Measurements from ENCODE around the gene PTPRG.

PTPRG gene

DNA sequence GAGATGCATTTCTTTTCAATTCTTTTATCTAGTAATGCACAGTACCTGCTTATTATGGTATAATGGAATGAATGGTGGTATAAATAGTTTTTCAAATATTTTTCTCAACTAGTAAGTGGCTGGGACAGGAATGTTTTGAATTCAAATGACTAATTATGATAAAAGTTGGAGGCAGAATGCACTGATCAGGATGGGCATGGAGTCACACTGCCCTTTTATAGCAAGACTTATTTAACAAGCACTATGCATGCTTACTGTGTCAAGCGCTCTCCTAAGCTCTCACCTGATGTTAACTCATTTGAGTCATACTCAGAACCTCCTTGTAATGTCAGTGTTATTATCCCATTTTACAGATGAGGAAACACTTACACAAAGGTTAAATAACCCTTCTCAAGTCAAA lies 590.2 kb downstream of the PTPRG start:
- no peaks in the 10 kb centered on the region for H3K27me3 Mint-ChIP-seq
- H3K4me3 Mint-ChIP-seq, result no peak overlapping the region
- no peaks in the 10 kb centered on the region for H3K9me3 Mint-ChIP-seq
- ATAC-seq, result no peak
- H3K4me1 Mint-ChIP-seq, result no peaks in the 10 kb centered on the region
- no peaks in the 10 kb centered on the region for H3K36me3 Mint-ChIP-seq (ENCODE audit: low read depth)
- no peak for DNase-seq
- H3K27ac Mint-ChIP-seq, result no peak overlapping the region

DNA sequence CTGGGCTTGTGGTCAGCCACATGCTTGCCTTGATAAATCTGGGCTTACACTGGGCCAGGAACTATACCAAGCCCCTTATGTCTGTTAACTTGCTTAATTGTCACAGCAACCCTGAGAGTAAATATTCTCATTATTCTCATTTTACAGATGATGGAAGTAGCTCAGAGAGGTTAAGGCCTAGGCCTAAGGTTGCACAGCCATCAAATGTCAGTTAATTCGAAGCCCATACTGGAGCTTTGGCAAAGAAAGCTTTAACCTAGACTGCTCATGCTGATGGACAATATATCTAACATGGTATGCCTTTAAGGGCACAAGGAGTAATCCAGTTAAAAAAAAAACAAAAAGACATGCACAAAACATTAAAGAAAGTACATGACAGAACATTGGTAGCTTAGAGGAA lies 591.9 kb downstream of the PTPRG start:
- DNase-seq, result no peak
- no peak for ATAC-seq
- no peaks in the 10 kb centered on the region for H3K9me3 Mint-ChIP-seq
- no peaks in the 10 kb centered on the region for H3K27me3 Mint-ChIP-seq
- no peaks in the 10 kb centered on the region for H3K36me3 Mint-ChIP-seq (ENCODE audit: low read depth)
- H3K4me3 Mint-ChIP-seq, result no peak overlapping the region
- no peaks in the 10 kb centered on the region for H3K4me1 Mint-ChIP-seq
- H3K27ac Mint-ChIP-seq, result no peak overlapping the region

DNA sequence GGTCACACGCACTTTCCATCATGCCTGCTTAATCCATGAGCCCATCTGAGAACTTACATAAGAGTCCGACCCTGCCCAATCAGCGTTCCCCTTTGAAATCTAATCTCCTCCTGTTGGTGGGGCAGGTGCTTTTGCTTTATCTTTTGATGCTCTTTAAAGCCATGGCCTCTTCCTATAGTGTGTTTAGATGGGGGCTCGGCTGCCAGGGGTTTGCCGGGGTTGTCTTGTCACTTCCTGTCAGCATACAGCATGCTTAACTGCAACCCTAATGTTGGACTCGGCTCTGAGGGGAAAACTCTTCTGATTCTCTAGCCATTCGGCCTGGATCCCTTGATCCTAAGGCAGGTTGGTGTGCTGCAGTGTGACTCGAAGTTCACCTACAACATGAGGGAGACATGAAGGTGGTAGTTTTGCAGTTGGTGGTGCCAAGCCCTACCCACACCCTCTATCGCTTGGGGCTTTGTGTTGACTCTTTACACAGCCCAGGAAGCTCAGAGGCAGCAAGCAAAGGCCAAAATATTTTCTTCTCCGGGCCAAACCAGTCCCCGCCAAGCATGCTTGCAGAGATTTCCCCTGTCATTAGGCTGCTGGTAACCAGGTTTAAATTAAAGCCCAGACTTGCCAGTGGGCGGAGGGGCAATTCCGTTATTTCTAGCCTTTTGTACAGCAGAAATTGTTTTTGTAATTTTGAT lies 593.2 kb downstream of the PTPRG start:
- ATAC-seq (no peak), DNase-seq (no peak)
- Mint-ChIP-seq H3K27ac (no peak overlapping the region), H3K27me3 (no peaks in the 10 kb centered on the region), H3K4me1 (no peaks in the 10 kb centered on the region), H3K4me3 (no peak overlapping the region), H3K9me3 (no peaks in the 10 kb centered on the region), H3K36me3 (ENCODE audit: low read depth) (no peaks in the 10 kb centered on the region)

DNA sequence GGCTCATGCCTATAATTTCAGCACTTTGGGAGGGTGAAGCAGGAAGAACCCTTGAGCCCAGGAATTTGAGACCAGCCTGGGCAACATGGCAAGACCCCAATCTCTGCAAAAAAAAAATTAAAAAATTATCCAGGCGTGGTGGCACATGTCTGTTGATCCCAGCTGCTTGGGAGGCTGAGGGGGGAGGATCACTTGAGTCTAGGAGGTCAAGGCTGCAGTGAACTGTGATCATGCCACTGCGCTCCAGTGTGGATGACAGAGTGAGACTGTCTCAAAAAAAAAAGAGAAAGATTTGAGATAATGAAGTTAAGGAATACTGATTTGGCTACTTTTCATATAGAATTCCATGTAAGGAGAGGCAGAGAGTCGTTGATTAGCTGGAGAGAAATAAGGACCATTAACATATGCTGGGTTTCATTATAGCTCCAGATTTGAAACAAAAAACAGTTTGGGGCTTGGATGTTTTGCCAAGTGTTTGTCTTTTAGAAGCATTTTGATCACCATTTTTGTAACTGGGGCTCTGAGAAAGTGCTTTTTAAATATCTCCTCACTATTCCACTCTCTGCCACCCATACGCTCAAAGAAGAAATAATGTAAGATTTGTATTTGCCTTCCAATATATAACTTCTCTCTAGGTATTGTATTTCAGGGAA lies 597.8 kb downstream of the PTPRG start:
- no peak for DNase-seq
- Mint-ChIP-seq H3K27ac (no peak overlapping the region), H3K4me3 (no peak overlapping the region), H3K4me1 (no peaks in the 10 kb centered on the region), H3K27me3 (no peaks in the 10 kb centered on the region), H3K9me3 (no peaks in the 10 kb centered on the region), H3K36me3 (ENCODE audit: low read depth) (no peaks in the 10 kb centered on the region)
- no peak for ATAC-seq

DNA sequence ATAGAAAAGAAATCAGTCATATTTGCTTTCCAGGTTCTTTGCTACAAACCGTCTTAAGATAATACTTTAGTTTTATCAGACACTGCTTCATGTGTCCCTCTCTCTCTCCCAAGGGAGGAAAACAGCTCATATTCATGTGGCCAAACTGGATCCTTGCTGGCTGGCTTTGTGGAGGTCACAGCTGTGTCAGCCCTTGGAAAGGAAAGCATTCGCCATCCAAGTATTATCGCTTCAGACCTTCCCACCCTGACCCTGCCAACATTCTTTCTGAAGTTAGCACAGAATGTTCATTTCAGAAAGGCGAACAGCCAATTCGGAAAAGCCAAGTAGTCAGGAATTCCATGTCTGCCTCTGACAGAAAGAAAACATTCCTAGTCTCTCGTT lies 598.3 kb downstream of the PTPRG start:
- ATAC-seq, result no peak
- Mint-ChIP-seq H3K27me3 (no peaks in the 10 kb centered on the region), H3K4me1 (no peaks in the 10 kb centered on the region), H3K9me3 (no peaks in the 10 kb centered on the region), H3K27ac (no peak overlapping the region), H3K36me3 (ENCODE audit: low read depth) (no peaks in the 10 kb centered on the region), H3K4me3 (no peak overlapping the region)
- no peak for DNase-seq

DNA sequence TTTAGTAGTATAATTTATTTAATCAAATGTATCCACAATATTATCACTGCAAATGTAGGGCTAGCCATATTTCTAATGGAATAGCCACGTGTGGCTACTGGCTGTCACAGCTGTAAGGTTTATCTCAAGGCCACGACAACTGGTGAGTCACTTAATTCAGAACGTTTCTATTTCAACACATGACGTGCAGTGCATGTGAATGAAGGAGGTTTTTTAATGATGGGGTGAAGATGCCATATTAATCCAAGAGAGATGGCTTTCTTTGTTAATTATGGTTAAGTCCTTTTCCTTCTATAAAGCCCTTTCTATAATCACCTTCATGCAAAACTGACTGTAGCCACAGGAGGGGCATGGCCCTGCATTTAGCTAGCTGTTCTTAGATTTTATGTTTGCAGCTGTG lies 600.0 kb downstream of the PTPRG start:
- Mint-ChIP-seq H3K9me3 (no peaks in the 10 kb centered on the region), H3K36me3 (ENCODE audit: low read depth) (no peaks in the 10 kb centered on the region), H3K27ac (no peak overlapping the region), H3K4me1 (no peaks in the 10 kb centered on the region), H3K27me3 (no peaks in the 10 kb centered on the region), H3K4me3 (no peak overlapping the region)
- DNase-seq, result no peak
- no peak for ATAC-seq

DNA sequence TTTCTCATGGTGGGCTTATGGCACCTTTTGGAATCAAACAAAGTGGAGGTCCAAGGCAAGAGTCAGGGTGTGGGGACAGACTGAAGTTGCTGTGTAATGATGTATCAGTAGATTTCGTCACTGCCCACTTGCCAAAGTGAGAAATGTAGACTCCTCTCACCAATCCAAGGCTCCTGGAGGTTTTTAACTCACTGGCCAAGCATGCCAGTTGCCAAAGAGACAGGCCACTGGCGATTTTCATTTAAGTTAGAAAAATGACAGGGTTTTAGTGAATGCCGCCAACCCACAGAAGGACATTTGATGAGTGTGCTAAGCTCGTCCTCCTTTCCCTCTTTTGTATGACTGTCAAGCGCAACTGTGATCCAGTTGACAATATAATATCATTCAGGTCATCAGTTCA lies 602.8 kb downstream of the PTPRG start:
- Mint-ChIP-seq H3K4me1 (no peaks in the 10 kb centered on the region), H3K9me3 (no peaks in the 10 kb centered on the region), H3K36me3 (ENCODE audit: low read depth) (no peaks in the 10 kb centered on the region), H3K27ac (no peak overlapping the region), H3K4me3 (no peak overlapping the region), H3K27me3 (no peaks in the 10 kb centered on the region)
- no peak for DNase-seq
- ATAC-seq, result no peak

DNA sequence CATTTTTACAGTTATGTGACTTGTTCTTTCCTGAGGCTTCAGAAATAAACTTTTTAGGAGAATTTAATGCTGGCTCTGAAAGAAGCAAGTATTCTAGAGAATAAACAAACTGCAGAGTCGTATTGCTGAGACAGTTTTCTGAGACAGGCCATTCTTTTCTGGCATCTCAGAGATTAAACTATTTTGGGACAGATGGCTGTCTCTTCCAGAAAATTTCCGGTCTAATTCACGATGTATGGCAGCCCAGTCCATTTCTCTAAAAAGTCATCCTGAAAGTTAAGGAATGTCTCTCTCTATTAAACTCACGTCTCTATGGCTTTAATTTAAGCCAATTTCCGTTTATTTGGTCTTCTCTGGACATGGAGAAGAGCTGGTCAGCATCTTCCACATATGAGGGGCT lies 603.4 kb downstream of the PTPRG start:
- no peaks in the 10 kb centered on the region for H3K36me3 Mint-ChIP-seq (ENCODE audit: low read depth)
- no peak overlapping the region for H3K4me3 Mint-ChIP-seq
- no peaks in the 10 kb centered on the region for H3K9me3 Mint-ChIP-seq
- H3K27me3 Mint-ChIP-seq, result no peaks in the 10 kb centered on the region
- DNase-seq, result no peak
- H3K4me1 Mint-ChIP-seq, result no peaks in the 10 kb centered on the region
- H3K27ac Mint-ChIP-seq, result no peak overlapping the region
- ATAC-seq, result no peak

DNA sequence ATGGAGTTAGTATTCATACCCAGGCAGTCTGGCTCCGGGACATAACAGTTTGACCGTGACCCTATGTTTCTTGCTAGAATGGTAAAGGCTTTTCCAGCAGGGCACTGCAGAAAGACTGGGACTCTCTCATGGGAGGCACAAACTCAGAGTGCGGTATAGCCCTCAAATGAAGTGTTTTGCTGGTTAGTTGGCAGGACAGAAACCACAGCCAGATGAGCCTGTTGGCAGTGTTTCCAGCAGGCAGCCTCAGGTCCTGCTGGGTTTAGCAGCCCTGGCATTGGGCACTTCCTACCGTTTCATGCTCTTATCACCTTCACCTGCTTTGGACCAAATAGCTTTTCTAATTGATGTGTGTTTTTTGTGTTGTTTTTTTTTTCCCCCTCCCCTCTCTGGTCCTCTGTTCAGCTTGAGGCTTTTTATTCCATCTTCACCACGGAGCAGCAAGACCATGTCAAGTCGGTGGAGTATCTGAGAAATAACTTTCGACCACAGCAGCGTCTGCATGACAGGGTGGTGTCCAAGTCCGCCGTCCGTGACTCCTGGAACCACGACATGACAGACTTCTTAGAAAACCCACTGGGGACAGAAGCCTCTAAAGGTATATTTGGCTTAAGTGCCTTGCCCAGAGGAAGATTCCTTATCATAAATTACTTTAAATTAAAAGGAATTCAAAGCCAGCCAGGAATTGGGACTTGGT lies 606.3 kb downstream of the PTPRG start:
- Mint-ChIP-seq H3K27me3 (no peaks in the 10 kb centered on the region), H3K36me3 (ENCODE audit: low read depth) (no peaks in the 10 kb centered on the region), H3K4me3 (no peak overlapping the region), H3K9me3 (peaks cover 12% of the 10 kb centered on the region), H3K27ac (no peak overlapping the region), H3K4me1 (no peaks in the 10 kb centered on the region)
- DNase-seq (no peak), ATAC-seq (no peak)

DNA sequence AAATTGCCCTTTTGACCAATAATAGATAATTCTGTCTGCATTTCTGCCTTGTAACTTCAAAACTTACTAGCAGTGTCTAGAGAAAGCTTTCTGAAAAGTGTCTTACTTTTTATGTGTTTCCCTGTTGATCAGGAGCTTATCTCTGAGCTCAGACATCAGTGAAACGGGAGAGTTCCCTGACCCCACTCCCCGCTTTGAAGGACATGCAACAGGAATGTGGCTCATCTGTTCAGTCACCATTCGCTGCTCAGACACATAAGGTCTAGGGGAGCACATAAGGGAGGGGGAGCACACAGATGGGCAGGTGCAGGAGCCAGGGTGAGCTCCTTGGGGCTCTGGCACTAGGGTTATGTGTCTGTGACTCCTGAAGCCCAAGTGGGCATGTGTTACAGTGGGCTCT lies 607.0 kb downstream of the PTPRG start:
- Mint-ChIP-seq H3K36me3 (ENCODE audit: low read depth) (no peaks in the 10 kb centered on the region), H3K27ac (no peak overlapping the region), H3K9me3 (peaks cover 12% of the 10 kb centered on the region), H3K27me3 (no peaks in the 10 kb centered on the region), H3K4me3 (no peak overlapping the region), H3K4me1 (no peaks in the 10 kb centered on the region)
- ATAC-seq (no peak), DNase-seq (no peak)

DNA sequence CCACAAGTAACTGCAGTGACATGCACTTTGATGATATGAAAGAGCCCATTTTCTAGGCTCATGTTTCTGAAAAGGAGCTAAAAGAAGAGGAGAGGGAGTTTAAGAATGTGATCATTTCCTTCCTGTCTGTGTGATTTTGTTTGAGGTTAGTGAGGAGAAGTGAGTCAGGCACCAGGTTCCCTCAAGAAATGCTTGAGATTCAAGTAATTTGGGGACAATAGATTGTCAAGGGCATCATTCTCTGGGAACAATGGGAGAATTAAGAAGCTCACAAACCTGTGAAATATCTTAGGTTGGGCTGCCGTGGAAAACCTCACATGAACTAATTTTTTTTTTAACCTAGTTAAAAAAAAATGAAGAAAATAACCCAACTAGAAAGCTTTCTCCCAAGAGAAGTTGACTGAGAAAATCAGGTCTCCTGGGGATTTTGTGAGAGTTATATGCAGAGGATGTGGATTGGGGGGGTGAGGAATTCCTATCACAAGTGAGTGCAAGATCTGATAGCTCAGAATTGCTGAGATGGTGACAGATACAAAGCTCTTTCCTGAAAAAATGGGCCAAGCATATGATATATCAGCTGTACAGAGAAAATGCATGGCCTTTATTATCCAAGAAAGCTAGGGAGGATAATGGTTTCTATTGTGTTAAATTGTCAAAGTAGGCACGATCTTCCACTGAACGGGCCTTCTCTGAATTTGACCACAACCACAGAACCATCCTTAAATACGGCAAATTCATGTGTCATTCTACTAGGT lies 608.7 kb downstream of the PTPRG start:
- no peak overlapping the region for H3K27ac Mint-ChIP-seq
- no peak for ATAC-seq

DNA sequence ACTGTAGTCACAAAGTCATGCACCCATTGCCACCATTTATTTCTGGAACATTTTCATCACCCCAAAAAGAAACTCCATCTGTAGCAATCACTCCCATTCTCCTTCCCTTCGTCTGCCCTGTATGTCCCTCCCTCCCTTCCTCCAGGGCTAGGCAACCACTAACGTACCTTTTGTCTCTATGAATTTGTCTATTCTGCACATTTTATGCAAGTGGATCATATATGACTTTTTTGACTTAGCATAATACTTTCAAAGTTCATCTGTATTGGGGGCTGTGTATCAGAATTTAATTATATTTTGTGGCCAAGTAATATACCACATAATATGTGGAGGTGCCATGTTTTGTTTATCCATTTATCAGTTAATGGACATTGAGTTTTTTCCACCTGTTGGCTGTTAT lies 610.4 kb downstream of the PTPRG start:
- Mint-ChIP-seq H3K9me3 (peaks cover 12% of the 10 kb centered on the region), H3K27ac (no peak overlapping the region), H3K36me3 (ENCODE audit: low read depth) (no peaks in the 10 kb centered on the region), H3K27me3 (no peaks in the 10 kb centered on the region), H3K4me3 (no peak overlapping the region), H3K4me1 (no peaks in the 10 kb centered on the region)
- no peak for ATAC-seq
- DNase-seq, result no peak

More for the DNA sequence above, 608.7 kb downstream of the PTPRG start:
- Mint-ChIP-seq H3K4me1 (no peaks in the 10 kb centered on the region), H3K27me3 (no peaks in the 10 kb centered on the region), H3K4me3 (no peak overlapping the region), H3K36me3 (ENCODE audit: low read depth) (no peaks in the 10 kb centered on the region), H3K9me3 (peaks cover 12% of the 10 kb centered on the region)
- no peak for DNase-seq

DNA sequence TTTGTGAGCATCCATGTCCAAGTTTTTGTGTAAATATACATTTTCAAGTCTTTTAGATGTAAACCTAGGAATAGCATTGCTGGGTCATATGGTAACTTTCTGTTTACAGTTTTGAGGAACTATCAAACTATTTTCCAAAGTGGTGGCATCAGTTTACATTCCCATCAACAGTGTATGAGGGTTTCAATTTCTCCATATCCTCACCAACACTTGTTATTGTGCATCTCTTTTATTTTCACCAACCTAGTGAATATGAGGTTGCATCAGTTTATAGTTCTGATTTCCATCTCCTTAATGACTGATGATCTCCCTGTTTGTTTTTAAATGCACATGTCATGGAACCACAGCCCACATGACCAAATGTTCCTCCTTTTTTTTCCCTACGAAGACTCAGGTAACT lies 610.8 kb downstream of the PTPRG start:
- Mint-ChIP-seq H3K27me3 (no peaks in the 10 kb centered on the region), H3K4me3 (no peak overlapping the region), H3K9me3 (peaks cover 12% of the 10 kb centered on the region), H3K4me1 (no peaks in the 10 kb centered on the region), H3K36me3 (ENCODE audit: low read depth) (no peaks in the 10 kb centered on the region), H3K27ac (no peak overlapping the region)
- no peak for DNase-seq
- ATAC-seq, result no peak

DNA sequence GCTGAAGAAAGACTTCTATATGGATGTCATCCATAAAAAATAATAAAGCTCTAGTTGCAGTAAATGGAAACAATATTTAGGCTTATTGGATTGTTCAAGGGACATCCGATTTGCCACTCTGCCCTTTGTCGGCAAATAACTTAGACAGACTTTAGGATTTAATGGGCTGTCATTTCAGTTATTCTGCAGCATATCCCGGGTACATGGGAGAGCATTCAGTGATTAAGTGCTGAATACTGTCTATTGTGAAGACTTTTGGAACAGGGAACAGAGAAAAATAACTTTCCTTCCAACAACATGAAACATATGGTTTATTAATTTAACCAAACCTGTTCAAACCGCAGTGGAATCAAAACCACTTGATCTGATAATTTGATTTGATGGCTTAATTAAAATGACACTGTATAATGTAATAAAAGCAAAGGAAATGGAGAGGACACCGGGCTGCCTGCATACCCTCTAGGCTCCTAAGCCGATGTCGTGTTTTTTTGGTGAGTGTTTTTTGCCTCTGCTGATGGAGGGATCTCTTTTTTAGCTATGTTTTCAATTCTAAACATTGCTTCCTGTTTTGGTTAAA lies 612.7 kb downstream of the PTPRG start:
- Mint-ChIP-seq H3K27ac (no peak overlapping the region), H3K36me3 (ENCODE audit: low read depth) (no peaks in the 10 kb centered on the region), H3K4me3 (no peak overlapping the region), H3K27me3 (no peaks in the 10 kb centered on the region), H3K4me1 (no peaks in the 10 kb centered on the region), H3K9me3 (peaks cover 12% of the 10 kb centered on the region)
- DNase-seq (no peak), ATAC-seq (no peak)

Data from activated naive CD8-positive, alpha-beta T cell treated with anti-CD3 and anti-CD28 coated beads, Interleukin-2, amount 50 U/mL, for 24 hours (primary cell).